NCI-H1105 treated with DMSO at 0.1 percent for 48 hours (cell line): Measurements from ENCODE around the gene SDK1.
"Not testable (repeated sequence)": the region's sequence is repeated elsewhere in the genome, so short reads cannot be mapped to it uniquely, and the experiment has no call there.

Experiments
- DNase-seq: peaks from one replicate; lab custom pipeline; 2025; lab: John Stamatoyannopoulos, UW

Gene SDK1

DNA sequence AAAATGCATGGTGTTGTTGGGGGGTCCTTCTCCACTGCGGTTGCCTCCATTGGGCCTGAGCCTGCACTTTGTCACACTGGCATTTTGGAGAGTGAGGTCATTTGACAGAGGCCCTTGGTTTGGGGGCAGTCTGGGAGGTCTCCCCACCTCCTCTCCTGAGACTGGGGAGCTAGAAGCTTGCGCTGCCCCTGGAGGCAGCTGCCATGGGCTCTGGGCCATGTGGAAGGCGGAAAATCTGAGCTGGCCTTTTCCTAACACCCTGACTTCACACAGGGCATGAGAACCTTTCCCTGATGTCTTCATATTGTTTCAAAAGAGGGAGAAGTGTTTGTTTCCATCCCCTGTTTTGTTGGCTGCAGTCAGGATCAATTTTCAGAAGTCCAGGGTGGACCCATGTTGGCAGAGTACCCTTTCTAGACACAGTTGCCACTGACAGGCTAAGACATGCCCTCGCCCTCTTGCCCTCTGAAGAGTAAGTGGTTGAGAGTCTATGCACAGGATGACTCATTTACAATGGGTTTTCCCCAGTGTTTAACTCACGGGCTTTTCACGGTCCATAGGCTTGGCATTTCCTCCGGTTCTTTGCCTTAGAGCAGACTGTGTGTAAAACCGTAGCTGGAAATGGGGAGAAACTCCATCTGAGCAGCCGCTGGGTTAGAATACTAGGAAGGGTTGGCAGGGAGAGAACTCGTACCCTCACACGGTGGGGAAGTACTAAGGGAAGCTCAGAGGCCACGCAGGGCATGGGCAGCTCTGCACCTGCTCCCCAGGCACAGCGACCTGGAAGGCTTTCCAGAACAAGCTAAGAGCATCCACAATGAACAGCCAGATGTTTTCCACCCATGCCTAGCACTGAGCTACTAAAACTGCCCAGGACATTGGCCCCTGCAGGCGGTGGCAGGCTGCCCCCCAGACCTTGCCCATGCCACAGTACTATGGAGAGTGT, 655.0 kb downstream of the SDK1 start:
- DNase-seq, result peak; percentile 91

DNA sequence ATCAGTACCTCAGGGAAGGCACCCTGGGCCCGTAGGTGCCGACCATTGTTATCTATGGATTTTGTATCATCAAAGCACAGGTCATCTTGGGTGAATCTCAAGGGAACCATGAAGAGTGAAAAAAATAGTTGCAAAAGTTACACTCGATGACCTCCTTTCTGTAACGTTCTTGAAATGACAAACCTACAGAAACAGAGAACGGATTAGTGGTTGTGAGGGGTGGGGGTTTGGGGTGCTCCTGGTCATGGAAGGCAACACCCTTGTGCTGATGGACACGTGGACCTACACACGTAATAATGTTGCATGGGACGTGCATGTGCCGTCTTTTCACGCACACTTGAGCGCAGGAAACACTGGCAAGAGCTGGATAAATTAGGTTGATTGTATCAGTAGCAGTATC, 655.9 kb downstream of the SDK1 start:
- no peak for DNase-seq

DNA sequence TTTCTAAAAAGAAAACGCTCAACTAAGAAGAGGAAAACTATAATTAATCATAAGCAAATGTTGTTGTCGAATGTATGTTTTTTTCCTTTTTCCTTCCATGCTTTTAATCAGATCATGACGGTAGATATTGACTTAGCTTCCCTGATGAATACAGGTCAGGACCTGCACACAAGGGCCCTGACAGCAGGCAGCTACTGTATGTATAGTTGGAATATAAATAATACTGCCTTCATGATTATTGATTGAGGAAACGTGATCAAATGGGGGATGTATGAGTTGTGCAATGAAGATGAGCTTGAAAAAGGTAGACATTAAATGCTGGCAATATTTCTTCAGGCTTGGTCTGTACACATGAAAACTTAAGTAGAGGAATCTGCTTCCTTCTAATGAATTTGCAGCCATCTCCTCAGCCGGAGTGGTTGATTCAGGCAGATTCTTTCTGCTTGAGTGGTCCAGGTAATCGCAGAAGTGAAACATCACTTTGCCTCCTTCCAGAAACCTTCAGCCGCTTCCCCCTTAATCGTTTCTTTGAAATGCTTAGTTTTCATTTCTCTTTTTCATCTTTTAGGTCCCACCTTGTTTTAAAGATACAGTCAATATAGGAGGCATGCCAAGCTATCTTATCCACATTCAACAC, 656.5 kb downstream of the SDK1 start:
- DNase-seq, result no peak

DNA sequence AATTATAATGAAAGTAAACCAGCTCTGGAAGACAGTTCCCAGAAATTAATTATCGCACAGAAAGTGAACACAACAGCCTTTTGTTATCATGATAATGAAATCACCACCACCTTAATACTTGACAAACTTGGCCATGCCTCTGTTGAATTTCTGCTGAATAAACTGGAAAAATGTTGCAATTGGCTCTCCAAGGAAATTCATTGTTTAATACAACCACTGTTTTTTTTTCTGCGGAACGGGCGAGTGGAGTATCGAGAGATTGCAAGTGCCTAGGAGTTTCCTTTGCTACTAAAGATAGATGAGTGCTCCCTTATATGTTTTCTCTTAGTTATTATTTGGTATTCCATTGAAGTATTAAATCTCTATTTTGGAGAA, 657.0 kb downstream of the SDK1 start:
- no peak for DNase-seq

DNA sequence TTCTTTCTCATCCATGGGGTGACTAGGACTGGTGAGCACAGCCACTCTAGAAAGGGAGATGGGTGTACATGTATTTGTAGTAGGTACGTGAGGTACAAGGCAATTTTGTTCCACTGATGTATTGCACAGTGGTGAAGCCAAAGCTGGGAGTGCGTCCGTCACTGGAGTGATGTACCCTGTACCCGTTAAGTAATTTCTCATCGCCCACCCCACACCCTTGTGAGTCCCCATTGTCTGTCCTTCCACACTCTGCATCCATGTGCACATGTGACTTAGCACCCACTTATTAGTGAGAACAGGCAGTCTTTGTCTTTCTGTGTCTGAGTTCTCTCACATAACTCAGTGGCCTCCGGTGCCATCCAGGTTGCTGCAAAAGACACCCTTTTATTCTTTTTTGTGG, 658.3 kb downstream of the SDK1 start:
- no peak for DNase-seq

DNA sequence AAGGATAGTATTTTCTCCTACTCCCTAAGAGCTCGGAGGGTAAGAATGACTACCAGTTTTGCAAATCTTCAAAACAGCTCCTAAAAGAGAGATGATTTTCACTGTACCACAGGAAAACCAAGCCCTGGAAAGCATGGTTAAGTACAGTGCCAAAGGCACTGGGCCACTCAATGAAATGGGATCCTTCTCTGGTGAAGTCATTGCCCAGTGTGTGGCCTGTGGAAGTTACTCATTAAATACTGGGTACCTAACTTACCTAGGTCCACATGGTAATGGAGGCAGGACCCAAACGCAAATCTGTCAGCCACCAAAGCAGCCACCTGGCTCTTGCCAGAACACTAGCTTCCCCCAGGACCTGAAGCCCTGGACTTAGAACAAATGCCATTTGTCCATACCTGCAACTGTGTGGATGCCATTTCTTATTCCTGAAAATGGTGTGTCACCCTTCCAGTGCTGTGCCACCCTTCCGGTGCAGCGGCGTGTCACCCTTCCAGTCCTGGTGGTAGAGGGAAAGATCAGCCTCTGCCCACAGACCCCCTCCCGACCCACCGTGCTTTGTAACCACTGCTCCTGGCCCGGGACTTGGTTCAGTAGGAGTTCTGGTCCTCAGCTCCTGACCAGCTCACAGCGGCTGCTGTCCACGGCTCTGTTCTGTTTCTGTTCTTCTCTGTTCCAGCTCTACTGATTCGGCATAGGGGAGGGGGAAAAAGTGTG, 659.2 kb downstream of the SDK1 start:
- DNase-seq, result no peak

DNA sequence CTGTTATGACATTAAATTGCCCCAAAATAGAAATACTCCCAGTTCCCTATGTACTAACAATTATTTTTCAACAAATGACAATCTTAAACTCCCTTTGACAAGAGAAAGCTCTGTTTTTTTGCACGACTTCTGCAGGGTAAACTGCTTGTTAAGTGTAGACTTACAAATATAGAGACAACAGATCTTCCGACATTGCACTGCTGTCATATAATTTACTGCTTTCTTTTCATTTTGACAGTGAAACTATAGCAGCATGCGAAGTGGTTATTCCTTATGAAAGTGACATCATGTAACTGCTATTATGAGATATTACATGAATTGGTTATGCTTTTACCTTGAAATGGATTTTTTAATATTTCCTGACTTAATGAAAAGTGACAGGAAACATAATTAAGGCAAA, 659.9 kb downstream of the SDK1 start:
- no peak for DNase-seq

DNA sequence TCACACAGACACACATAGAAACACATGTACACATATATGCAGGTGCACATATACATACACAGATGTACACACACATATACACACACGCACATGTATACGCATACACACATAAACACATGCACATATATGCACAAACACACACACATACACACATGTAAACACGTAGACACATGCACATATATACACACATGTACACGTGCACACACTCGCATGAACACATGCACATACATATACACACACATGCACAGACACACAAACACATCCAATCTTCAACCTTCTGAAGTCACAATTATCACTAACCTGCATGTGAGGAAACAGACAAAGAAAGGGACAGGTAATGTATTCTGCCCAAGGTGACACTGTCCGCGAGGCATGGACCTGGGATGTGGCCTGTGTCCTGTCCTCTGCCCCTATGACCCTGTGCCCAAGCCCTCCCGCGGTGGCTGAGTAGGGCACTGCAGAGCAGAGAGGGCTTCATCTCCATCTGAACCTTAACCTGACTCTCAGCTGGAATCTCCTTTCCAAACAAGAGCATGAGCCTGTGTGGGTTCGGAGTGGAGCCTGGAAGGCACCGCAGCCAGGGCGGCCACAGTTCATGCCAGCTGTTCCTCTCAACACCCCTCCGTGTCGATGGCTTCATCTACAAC, 660.9 kb downstream of the SDK1 start:
- no peak for DNase-seq

DNA sequence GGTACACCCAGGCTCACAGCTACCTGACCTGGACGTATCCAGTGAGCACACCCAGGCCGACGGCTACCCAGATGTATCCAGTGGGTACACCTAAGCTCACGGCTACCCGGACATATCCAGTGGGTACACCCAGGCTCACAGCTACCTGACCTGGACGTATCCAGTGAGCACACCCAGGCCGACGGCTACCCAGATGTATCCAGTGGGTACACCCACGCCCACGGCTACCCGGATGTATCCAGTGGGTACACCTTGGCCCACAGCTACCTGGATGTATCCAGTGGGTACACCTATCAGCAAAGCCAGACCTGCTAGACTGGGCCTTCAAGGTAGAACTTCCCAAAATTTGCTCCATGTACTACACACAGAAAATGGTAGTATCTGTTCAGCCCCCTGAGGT, 662.7 kb downstream of the SDK1 start:
- not testable (repeated sequence) for DNase-seq

DNA sequence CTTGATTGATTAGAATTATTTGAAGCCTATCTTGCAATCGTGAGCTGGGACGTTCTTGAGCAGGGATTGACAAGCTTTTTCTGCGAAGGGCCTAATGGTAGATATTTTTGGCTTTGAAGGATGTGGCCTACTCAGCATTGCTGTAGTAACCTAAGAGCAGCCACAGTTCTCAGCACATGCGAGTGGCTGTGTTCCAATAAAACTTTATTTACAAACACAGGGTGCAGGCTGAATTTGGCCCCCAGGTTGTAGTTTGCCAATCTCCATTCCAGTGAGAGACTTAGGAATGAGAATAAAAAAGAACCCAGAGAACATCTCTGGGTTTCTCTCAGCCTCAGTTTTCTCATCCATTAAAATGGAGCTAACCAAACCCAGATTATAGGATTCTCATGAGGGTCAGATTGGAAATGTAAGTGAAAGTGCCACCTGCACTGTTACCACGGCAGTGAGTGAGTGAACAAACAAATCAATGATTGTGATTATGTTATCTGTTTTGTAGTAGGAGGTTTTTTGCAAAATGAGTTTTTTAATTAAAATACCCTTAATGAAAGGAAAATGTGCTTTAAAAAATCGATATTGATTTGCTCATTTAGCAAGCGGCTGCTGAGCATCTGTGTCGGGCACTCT, 664.0 kb downstream of the SDK1 start:
- DNase-seq, result no peak

DNA sequence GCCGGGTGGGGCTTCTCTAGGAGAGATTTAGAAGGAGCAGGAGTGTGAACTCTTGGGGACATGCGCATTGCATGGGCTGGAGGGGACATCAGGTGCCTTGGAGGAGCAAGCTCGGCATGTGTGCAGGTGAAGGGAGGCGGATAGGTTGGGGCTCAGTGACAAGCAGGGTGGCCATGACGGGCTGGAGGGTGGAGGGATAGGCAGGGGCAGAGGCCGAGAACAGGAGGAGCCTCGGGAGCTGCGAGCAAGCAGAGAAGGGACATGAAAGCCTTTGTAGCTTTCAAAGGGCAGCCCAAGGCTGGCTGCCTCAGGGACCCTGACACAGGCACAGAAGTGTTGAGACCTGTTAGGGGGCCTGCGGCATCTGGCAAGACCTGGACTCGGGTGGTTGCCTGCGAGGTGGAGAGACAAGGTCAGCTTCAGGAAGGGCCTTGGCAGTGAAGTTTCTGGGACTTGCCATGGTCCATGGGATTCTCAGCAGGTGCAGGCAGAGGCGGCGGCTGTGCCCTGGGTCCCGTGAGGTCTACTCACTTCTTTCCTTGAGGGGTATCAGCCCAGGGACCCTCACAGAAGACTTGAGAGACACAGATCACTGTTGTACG, 664.8 kb downstream of the SDK1 start:
- DNase-seq, result no peak

DNA sequence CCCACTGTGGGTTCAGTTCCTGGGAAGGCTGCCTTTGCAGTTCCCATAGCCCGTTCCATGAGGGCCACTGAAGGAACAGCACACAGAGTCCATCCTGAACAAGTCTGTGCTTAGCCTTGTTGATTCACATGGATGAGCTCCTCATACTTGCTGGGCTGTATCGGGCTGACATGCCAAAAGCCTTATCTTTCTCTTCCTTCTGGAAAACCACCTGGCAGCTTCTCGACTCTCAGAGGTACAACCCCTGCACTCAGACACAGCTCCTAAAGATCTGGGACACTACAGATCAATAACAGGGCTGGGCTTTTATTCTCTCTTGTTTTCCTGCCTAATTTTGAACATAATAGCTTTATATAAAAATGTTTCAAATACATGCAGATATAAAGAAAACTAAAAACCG, 667.2 kb downstream of the SDK1 start:
- no peak for DNase-seq

DNA sequence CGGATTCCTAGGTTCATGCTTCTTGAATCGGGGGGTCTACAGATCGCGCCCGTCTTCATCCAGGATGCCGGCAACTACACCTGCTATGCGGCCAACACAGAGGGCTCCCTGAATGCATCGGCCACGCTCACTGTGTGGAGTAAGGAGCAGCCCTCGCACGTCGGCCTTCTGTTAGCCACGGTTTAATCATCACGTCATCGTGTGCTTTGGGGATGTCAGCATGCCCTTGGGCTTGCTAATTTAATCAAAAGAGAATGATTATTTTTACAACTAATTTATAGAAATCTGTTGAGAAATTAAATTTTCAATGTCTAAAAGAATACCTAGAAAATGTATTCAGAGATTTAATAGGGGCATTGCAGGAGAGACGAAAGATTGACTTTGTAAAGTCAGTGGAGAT, 668.2 kb downstream of the SDK1 start:
- no peak for DNase-seq

DNA sequence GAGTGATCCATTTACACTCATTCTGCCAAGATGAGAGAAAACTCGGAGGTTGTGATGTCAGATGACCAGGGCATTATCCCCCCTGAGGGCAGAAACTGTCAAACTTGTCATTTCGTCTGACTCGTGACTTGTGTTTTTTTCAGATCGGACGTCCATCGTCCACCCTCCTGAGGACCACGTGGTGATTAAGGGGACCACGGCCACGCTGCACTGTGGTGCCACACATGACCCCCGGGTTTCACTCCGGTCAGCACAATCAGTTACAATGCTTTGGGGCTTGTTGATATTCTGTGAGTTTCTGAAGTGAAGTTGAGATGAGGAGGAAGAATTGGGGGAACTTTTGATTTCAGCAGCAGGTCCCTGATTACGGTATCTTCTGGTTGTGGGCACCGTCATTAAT, 670.3 kb downstream of the SDK1 start:
- no peak for DNase-seq

DNA sequence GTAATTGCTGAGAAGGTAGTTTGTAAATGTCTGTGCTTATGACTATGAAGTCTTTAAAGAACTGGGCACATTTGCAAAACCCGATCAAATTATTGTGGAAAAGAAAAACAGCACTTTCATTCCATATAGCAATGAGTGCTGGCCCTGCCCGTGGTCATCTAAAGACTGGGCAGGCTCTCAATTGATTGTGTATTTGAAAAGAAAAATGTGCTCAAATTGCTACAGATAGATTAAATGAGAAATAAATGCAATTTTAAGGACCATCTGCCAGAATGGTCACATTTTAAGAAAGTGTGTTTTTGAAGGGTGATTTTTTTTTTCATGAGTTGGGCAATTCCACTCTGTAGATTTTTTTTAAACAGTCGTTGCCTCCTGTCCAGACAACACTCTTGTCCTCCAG, 672.2 kb downstream of the SDK1 start:
- no peak for DNase-seq

DNA sequence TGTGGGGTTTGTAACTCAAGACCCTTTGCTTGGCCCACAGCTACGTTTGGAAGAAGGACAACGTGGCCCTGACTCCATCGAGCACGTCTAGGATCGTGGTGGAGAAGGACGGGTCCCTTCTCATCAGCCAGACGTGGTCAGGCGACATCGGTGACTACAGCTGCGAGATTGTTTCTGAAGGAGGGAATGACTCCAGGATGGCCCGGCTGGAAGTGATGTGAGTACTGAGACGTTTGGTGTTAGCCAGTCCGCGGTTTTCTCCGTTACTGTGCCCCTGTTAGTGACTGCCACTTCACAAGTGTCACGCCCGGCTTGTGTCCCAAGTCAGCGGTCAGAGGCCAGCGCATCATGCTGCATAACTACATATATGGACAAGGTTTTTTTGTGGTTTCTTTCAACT, 673.3 kb downstream of the SDK1 start:
- no peak for DNase-seq

DNA sequence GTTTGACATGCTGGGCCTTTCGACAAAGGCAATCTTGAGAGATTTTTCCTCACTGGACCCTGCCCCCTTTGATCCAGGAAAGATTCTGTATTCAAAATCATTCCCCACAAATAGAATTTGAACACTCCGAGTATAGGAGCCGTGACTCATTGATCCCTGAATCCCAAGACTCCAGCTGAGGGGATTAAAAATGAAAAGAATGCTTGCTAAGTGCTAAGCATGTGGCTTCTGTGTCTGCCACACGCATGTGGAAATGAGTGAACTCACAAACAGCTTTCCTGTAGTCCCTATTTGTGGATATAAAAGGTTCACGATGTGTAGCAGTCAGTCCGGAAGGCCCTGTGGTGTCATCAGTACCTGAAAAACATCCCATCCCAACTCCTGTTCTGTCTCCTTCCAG, 674.3 kb downstream of the SDK1 start:
- no peak for DNase-seq

DNA sequence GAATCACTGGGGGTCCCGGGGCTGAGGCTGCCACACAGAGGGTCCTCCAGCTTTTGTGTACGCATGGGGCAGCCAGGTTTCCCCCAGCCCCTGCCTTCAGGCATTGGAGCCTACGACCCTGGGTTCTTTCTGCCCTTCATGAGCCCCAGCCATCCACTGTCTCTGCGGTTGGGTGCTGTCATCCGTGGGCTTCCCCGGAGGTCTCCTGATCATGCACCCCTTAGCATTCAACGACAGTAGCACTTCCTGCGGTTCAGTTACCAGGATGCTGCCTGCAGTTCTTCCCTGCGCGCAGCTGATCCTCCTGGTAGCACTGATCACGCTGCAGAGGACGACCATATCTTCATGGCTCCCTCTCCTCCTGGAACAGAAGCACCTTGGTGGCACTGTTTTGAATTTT, 676.3 kb downstream of the SDK1 start:
- DNase-seq, result no peak

DNA sequence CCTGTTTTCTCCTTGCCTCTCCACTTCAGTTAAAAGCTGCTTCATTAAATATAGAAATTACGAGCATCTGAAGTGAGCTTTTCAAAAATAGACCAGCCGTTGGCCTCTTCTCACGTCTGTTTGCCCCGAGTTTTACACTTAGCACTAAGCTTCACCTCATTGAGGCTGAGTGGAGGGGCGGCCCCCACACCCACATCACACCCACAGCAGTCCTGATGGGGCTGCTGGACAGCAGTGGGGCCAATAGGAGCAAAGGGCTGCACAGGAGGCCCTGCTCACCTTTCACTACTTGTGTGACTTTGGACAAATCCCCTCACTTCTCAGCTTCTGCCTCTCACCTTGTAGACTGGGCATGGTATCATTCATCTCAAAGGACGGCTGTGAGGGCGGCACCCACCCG, 677.8 kb downstream of the SDK1 start:
- DNase-seq, result no peak

DNA sequence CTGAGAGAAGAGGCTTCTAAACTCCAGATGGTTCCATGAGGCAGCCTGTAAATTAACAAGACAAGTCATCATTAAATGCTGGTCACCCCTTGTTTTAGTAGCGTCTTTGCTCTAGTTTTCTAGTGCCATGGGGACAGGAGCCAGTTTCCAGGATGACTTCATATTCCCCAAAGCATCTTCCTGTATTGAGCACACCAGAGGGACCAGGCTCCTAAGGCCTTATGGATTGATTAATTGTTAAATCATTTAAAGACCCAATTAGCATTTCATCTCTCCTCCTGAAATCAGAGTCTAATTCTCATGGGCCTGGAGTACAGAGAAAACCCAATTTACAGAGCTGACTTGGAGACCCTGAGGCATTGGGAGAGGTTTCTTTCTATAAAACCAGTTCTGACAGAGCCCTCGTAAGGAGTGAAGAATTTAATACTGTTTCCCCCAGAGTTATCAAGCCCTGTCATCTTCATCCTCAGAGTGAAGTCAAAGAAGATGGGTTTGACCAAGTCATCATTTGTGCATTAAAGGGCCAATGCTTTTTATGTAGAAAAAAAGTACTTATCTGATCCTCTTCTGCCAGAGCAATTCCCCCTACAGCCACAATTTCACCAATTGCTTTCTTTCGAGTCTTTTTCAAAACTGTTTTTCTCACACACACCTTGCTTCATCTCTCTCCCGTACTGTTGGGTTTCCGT, 678.7 kb downstream of the SDK1 start:
- no peak for DNase-seq

DNA sequence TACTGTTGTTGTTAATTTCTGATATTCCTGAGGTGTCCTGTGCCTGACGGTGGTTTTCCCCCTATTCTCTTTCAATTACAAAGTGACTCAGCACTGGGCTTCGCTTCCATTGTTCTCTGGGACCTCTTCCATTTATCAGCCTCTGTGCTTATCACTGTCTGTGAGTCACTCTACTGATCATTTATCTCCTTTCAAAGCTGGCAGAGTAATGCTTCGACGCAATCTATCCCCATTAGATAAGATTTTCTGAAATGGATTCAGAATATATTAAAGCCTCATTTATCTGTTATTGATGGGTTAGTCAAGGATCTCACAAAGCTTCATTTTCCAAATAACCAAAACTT, 679.2 kb downstream of the SDK1 start:
- no peak for DNase-seq
